ENCODE results near the gene MBNL3.

GRCh38 chrX:132472397-132472796, 16.4 kb downstream of the MBNL3 start:
- TF ChIP-seq POLR2A (IDR thresholded peaks at IDR 0.05; ENCODE audit: low read length) = no peak
- no peak for TF ChIP-seq GATA1 (IDR thresholded peaks at IDR 0.05; ENCODE audit: low read depth, low read length)
